ENCODE measurements around the gene SH2D3A.

Gene SH2D3A

GRCh38 chr19:6812612-6813011, 45.4 kb upstream of the SH2D3A start:
- Histone ChIP-seq H3K36me3 (ENCODE audit: control insufficient read depth in 2 of 2, insufficient read depth in 1 of 2, low read length in 2 of 2) (no peaks in the 10 kb centered on the region), H3K9me3 (ENCODE audit: control insufficient read depth, insufficient read depth, low read depth, low read length) (no peaks in the 10 kb centered on the region), H3K27ac (ENCODE audit: extremely low read depth, low read depth, low read length) (no peak overlapping the region), H3K4me1 (ENCODE audit: control insufficient read depth, insufficient read depth, low read length) (no peaks in the 10 kb centered on the region), H3K4me3 (ENCODE audit: low read depth, low read length) (no peak overlapping the region)
- TF ChIP-seq ATF2 (tag by site-specific recombination; IDR thresholded peaks at IDR 0.05; ENCODE audit: low read depth), result no peak
- TF ChIP-seq ZNF513 (tag by site-specific recombination; IDR thresholded peaks at IDR 0.05), result peak; percentile 85
- ChIA-PET CTCF (no interaction called here), POLR2A (interaction anchor here (0.6 kb wide), 1 partner anchor 787 kb away, joined by 6 read pairs; no protein-coding TSS in a partner anchor)

GRCh38 chr19:6811906-6812305, 44.7 kb upstream of the SH2D3A start:
- Histone ChIP-seq H3K36me3 (ENCODE audit: control insufficient read depth in 2 of 2, insufficient read depth in 1 of 2, low read length in 2 of 2) (no peaks in the 10 kb centered on the region), H3K4me1 (ENCODE audit: control insufficient read depth, insufficient read depth, low read length) (no peaks in the 10 kb centered on the region), H3K27ac (ENCODE audit: extremely low read depth, low read depth, low read length) (no peak overlapping the region), H3K4me3 (ENCODE audit: low read depth, low read length) (no peak overlapping the region), H3K9me3 (ENCODE audit: control insufficient read depth, insufficient read depth, low read depth, low read length) (no peaks in the 10 kb centered on the region)
- ChIA-PET POLR2A (interaction anchor here (0.6 kb wide), 1 partner anchor 786 kb away, joined by 6 read pairs; no protein-coding TSS in a partner anchor), CTCF (no interaction called here)
- TF ChIP-seq ZNF2 (tag by site-specific recombination; IDR thresholded peaks at IDR 0.05) (no peak), ZNF518A (tag by site-specific recombination; conservative IDR thresholded peaks at IDR 0.05; ENCODE audit: low read depth) (peak; percentile 29)

GRCh38 chr19:6811378-6811777, 44.1 kb upstream of the SH2D3A start:
- ChIA-PET POLR2A (no interaction called here), CTCF (interaction anchor here (0.6 kb wide), 1 partner anchor 257 kb away, joined by 4 read pairs; no protein-coding TSS in a partner anchor)
- Histone ChIP-seq H3K36me3 (ENCODE audit: control insufficient read depth in 2 of 2, insufficient read depth in 1 of 2, low read length in 2 of 2) (no peaks in the 10 kb centered on the region), H3K4me3 (ENCODE audit: low read depth, low read length) (no peak overlapping the region), H3K27ac (ENCODE audit: extremely low read depth, low read depth, low read length) (no peak overlapping the region), H3K4me1 (ENCODE audit: control insufficient read depth, insufficient read depth, low read length) (no peaks in the 10 kb centered on the region), H3K9me3 (ENCODE audit: control insufficient read depth, insufficient read depth, low read depth, low read length) (no peaks in the 10 kb centered on the region)
- TF ChIP-seq ZNF18 (tag by site-specific recombination; IDR thresholded peaks at IDR 0.05) (no peak), ZFP3 (tag by site-specific recombination; IDR thresholded peaks at IDR 0.05; ENCODE audit: low read depth) (peak; percentile 79)

- CTCF ChIA-PET, result no interaction called here
- H3K9me3 ChIP-seq (ENCODE audit: control insufficient read depth, insufficient read depth, low read depth, low read length), result no peaks in the 10 kb centered on the region
- H3K4me3 ChIP-seq (ENCODE audit: low read depth, low read length), result no peak overlapping the region
- H3K4me1 ChIP-seq (ENCODE audit: control insufficient read depth, insufficient read depth, low read length), result no peaks in the 10 kb centered on the region
- no peak overlapping the region for H3K27ac ChIP-seq (ENCODE audit: extremely low read depth, low read depth, low read length)
- POLR2A ChIA-PET, result no interaction called here
- H3K36me3 ChIP-seq (ENCODE audit: control insufficient read depth in 2 of 2, insufficient read depth in 1 of 2, low read length in 2 of 2), result no peaks in the 10 kb centered on the region
- no peak for TF ChIP-seq ZNF645 (tag by site-specific recombination; IDR thresholded peaks at IDR 0.05)
- no peak for TF ChIP-seq ZBTB20 (tag by site-specific recombination; IDR thresholded peaks at IDR 0.05)
- TF ChIP-seq ZNF114 (tag by site-specific recombination; IDR thresholded peaks at IDR 0.05), result no peak
- no peak for TF ChIP-seq KLF8 (tag by site-specific recombination; IDR thresholded peaks at IDR 0.05)
- TF ChIP-seq TRIM28 (IDR thresholded peaks at IDR 0.05; ENCODE audit: borderline replicate concordance, low read length), result no peak
- TF ChIP-seq ZNF175 (tag by site-specific recombination; IDR thresholded peaks at IDR 0.05), result no peak
- no peak for TF ChIP-seq REST (tag by site-specific recombination; IDR thresholded peaks at IDR 0.05)
Measured at GRCh38 chr19:6809262-6809661, 42.0 kb upstream of the SH2D3A start.

Measured in HEK293 (cell line).